ENCODE results near the gene JCHAIN. TPM values are rescaled to one million over a fixed set of nuclear protein-coding genes. Genes with fewer than 3 reads are reported as not detected.
A peak's percentile ranks its signal among the peaks of the same experiment; 100 is the strongest.

The JCHAIN gene
- total and polyA plus RNA-seq, 9 of the 15 experiments (the other 6 are each of a cell fraction or from before 2014, with no cell fraction given): 0.04 to 0.68 (median 0.26) TPM; not detected in 5

DNA sequence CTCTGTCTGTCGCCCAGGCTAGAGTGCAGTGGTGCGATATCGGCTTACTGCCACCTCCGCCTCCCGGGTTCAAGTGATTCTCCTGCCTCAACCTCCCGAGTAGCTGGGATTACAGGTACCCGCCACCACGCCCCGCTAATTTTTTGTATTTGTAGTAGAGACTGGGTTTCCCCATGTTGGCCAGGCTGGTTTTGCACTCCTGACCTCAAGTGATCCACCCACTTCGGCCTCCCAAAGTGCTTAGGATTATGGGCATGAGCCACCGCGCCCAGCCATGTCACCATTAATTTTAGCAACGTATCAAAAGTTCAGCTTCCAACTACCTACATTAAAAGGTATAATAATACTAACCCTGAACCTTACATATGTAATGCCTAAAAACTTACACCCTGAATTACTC is 21.1 kb upstream of the JCHAIN start:
- Histone ChIP-seq H3K9me3 (replicated peaks; ENCODE audit: control insufficient read depth, insufficient read depth, low read depth, low read length) (no peaks in the 10 kb centered on the region), H3K36me3 (ENCODE audit: control insufficient read depth, insufficient read depth, low read length) (peaks cover 22% of the 10 kb centered on the region), H3K27me3 (ENCODE audit: control insufficient read depth in 2 of 2, insufficient read depth in 2 of 2, low read length in 2 of 2) (no peaks in the 10 kb centered on the region), H3K4me2 (ENCODE audit: insufficient read depth, low read length) (peak overlapping the region; percentile 100), H3K9ac (ENCODE audit: insufficient read depth in 1 of 2, low read depth in 2 of 2, low read length in 2 of 2) (peak overlapping the region; percentile 90 to 96), H3K79me2 (ENCODE audit: control insufficient read depth, insufficient read depth, low read length) (peaks cover 40% of the 10 kb centered on the region), H4K20me1 (replicated peaks; ENCODE audit: control insufficient read depth, insufficient read depth, low read length) (peaks cover 14% of the 10 kb centered on the region; the same call in 1 of the 2 replicates), H3K4me3 (peak overlapping the region; percentile 76), H3K27ac (ENCODE audit: extremely low read depth, low read depth, low read length) (peak overlapping the region; percentile 82), H2AFZ (ENCODE audit: low read depth, low read length) (peak overlapping the region; percentile 96), H3K4me1 (replicated peaks in 1 of 2; ENCODE audit: control insufficient read depth in 2 of 2, insufficient read depth in 2 of 2, low read length in 2 of 2) (peaks cover 7 to 12% of the 10 kb centered on the region in 2 experiments), H3K9me1 (ENCODE audit: control insufficient read depth, insufficient read depth, low read length) (no peaks in the 10 kb centered on the region)
- WGBS (ENCODE audit: insufficient coverage, low coverage, missing lambda C conversion rate): 74% methylated on average over 12 of the region's 13 CpGs
- DNase-seq (ENCODE audit: extremely low read depth in 1 of 4, low spot score in 3 of 4): peak in 1 of 4 experiments; percentile 15
- CTCF ChIA-PET (ENCODE audit: low intra/inter-chr PET ratio): interaction anchor here (0.7 kb wide), 1 partner anchor 239 kb away, joined by 5 read pairs; no protein-coding TSS in a partner anchor
- no peak for ATAC-seq
- intact Hi-C loops (cut with micrococcal nuclease): loop anchor here (5.0 kb wide), 1 partner anchor 35 kb away; no protein-coding TSS in a partner anchor
- TF ChIP-seq ZNF766 (CRISPR knock-in tag; conservative IDR thresholded peaks at IDR 0.05) (0 out of 2 replicates have a peak, but pooled peaks have one; percentile 2), MTA3 (IDR thresholded peaks at IDR 0.05; ENCODE audit: borderline replicate concordance) (no peak)
- TF ChIP-seq, protein P1, sequence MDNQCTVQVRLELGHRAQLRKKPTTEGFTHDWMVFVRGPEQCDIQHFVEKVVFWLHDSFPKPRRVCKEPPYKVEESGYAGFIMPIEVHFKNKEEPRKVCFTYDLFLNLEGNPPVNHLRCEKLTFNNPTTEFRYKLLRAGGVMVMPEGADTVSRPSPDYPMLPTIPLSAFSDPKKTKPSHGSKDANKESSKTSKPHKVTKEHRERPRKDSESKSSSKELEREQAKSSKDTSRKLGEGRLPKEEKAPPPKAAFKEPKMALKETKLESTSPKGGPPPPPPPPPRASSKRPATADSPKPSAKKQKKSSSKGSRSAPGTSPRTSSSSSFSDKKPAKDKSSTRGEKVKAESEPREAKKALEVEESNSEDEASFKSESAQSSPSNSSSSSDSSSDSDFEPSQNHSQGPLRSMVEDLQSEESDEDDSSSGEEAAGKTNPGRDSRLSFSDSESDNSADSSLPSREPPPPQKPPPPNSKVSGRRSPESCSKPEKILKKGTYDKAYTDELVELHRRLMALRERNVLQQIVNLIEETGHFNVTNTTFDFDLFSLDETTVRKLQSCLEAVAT (IDR thresholded peaks at IDR 0.05): 0 out of 4 replicates have a peak, but pooled peaks of 1 of the 2 experiments have one; percentile 54
- TF ChIP-seq, protein P2, sequence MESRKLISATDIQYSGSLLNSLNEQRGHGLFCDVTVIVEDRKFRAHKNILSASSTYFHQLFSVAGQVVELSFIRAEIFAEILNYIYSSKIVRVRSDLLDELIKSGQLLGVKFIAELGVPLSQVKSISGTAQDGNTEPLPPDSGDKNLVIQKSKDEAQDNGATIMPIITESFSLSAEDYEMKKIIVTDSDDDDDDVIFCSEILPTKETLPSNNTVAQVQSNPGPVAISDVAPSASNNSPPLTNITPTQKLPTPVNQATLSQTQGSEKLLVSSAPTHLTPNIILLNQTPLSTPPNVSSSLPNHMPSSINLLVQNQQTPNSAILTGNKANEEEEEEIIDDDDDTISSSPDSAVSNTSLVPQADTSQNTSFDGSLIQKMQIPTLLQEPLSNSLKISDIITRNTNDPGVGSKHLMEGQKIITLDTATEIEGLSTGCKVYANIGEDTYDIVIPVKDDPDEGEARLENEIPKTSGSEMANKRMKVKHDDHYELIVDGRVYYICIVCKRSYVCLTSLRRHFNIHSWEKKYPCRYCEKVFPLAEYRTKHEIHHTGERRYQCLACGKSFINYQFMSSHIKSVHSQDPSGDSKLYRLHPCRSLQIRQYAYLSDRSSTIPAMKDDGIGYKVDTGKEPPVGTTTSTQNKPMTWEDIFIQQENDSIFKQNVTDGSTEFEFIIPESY (CRISPR knock-in tag; IDR thresholded peaks at IDR 0.05): peak; percentile 96
- TF ChIP-seq, protein P3, sequence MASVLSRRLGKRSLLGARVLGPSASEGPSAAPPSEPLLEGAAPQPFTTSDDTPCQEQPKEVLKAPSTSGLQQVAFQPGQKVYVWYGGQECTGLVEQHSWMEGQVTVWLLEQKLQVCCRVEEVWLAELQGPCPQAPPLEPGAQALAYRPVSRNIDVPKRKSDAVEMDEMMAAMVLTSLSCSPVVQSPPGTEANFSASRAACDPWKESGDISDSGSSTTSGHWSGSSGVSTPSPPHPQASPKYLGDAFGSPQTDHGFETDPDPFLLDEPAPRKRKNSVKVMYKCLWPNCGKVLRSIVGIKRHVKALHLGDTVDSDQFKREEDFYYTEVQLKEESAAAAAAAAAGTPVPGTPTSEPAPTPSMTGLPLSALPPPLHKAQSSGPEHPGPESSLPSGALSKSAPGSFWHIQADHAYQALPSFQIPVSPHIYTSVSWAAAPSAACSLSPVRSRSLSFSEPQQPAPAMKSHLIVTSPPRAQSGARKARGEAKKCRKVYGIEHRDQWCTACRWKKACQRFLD (CRISPR knock-in tag; IDR thresholded peaks at IDR 0.05): 0 out of 2 replicates have a peak, but pooled peaks have one; percentile 53
- no peak for FAIRE-seq
- BruUV-seq (replicated peaks): no TSS peak
- POLR2A ChIA-PET: interaction anchor here (0.7 to 1.4 kb wide), 2 partner anchors 10 to 14 kb away, joined by 3 to 4 read pairs; no protein-coding TSS in a partner anchor
- in situ Hi-C loops (cut with MboI): no loop called here
